Measurements from ENCODE around the gene ANKLE2. TPM values are rescaled to one million over a fixed set of nuclear protein-coding genes. Genes with fewer than 3 reads are reported as not detected.
"Not testable (repeated sequence)": the region's sequence is repeated elsewhere in the genome, so short reads cannot be mapped to it uniquely, and the experiment has no call there.

The ANKLE2 gene
- polyA plus RNA-seq (98.4 to 137 TPM (median 109 TPM) in 3 replicates), polyA minus RNA-seq (233 to 656 TPM (median 286 TPM) in 3 replicates)
- polyA plus RNA-seq (2011; ENCODE audit: low read depth) = 121 TPM
- 61.9 and 72.3 TPM in 2 replicates for polyA plus RNA-seq (2011; cell fraction: cytosol; rRNA removed)
- polyA plus RNA-seq (2011; cell fraction: nucleus; rRNA removed) = 431 and 478 TPM in 2 replicates
- polyA plus RNA-seq (2012; ENCODE audit: low replicate concordance) = 67.5 and 71.2 TPM in 2 replicates
- 70.8 TPM for polyA minus RNA-seq (2011; cell fraction: cytosol; rRNA and poly(A)+ RNA removed)
- 219 and 273 TPM in 2 replicates for polyA minus RNA-seq (2011; cell fraction: nucleus; rRNA and poly(A)+ RNA removed)

DNA sequence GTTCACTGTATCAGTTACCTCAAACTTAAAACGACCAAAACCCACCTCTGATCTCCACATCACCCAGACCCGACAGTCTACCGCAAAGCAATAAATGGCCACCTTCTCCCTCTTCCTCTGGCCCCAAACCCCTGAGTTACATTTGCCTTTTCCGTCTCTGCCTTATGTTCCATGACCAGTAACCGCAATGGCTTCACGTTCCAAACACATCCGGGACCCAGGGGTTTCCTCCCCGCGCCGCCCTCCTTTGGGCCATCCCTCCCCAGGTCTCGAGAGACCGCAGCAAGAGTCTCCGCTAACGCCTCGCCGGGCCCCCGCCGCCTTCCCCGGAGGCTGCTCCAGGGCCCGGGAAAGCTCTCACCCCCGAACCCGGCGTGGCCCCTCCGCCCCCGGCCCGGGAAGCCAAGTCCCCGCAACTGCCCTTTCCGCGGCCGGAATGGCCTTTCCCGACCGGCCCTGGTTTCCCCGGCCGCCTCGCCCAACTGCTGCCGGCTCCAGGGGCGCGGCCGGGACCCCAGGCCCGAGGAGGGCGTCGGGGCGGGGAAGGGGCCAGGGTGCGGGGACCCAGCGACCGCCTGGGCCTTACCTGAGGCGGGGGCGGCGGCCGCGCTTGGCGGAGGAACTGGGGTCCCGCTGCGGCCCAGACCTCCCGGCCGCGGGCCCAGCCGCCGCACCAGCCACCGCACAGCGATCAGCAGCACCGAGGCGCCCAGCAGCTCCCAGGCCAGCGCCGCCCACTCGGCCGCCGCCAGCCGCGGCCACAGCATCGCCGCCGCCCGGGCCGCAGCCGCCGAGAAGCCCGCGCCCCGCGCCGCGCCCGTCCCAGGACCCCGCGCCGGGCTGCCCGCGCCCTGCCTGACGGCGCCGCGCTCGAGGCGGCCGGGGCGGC lies at the start of gene ANKLE2:
Gene ANKLE2, minus strand, starts transcription at position 801 of the 889 bp plus-strand sequence. Its CDS starts 34 bp downstream, at position 767.
- H3K4me2 ChIP-seq (ENCODE audit: control insufficient read depth, extremely low read depth, insufficient read depth, low read depth, low read length) = peak within 1 kb of the TSS; percentile 95
- peaks cover 53% of the 10 kb centered on the region for H3K79me2 ChIP-seq (ENCODE audit: control insufficient read depth, insufficient read depth, low read length)
- FAIRE-seq (no peak), DNase-seq (ENCODE audit: low read depth, low spot score) (no peak)
- H4K20me1 ChIP-seq (ENCODE audit: control insufficient read depth, extremely low read depth, insufficient read depth, low read length) = peaks cover 18% of the 10 kb centered on the region
- H3K9ac ChIP-seq (ENCODE audit: control insufficient read depth, extremely low read depth, insufficient read depth, low read length) = peak within 1 kb of the TSS; percentile 100
- H3K4me1 ChIP-seq (ENCODE audit: control insufficient read depth, extremely low read depth, insufficient read depth, low read length) = peaks cover 14% of the 10 kb centered on the region
- H2AFZ ChIP-seq (ENCODE audit: control insufficient read depth, low read length) = peak within 1 kb of the TSS; percentile 68
- H3K9me1 ChIP-seq (ENCODE audit: control insufficient read depth, extremely low read depth, insufficient read depth, low read length) = no peaks in the 10 kb centered on the region
- peak within 1 kb of the TSS; percentile 91 to 99 (median 97) for H3K4me3 ChIP-seq (ENCODE audit: control insufficient read depth in 2 of 3, extremely low read depth in 1 of 3, insufficient read depth in 2 of 3, low read depth in 1 of 3, low read length in 3 of 3)
- H3K9me3 ChIP-seq (ENCODE audit: control insufficient read depth, low read depth, low read length) = no peaks in the 10 kb centered on the region
- TF ChIP-seq, protein P1, sequence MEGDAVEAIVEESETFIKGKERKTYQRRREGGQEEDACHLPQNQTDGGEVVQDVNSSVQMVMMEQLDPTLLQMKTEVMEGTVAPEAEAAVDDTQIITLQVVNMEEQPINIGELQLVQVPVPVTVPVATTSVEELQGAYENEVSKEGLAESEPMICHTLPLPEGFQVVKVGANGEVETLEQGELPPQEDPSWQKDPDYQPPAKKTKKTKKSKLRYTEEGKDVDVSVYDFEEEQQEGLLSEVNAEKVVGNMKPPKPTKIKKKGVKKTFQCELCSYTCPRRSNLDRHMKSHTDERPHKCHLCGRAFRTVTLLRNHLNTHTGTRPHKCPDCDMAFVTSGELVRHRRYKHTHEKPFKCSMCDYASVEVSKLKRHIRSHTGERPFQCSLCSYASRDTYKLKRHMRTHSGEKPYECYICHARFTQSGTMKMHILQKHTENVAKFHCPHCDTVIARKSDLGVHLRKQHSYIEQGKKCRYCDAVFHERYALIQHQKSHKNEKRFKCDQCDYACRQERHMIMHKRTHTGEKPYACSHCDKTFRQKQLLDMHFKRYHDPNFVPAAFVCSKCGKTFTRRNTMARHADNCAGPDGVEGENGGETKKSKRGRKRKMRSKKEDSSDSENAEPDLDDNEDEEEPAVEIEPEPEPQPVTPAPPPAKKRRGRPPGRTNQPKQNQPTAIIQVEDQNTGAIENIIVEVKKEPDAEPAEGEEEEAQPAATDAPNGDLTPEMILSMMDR (optimal IDR thresholded peaks at IDR 0.05 in 1 of 3, IDR thresholded peaks at IDR 0.05 in 1 of 3, conservative IDR thresholded peaks at IDR 0.05 in 1 of 3; ENCODE audit: extremely low read depth in 1 of 3, insufficient read depth in 2 of 3, low read length in 3 of 3) = no peak
- TF ChIP-seq EZH2 (IDR thresholded peaks at IDR 0.05; ENCODE audit: low read length) = no peak
- dilution Hi-C loops (cut with MboI; ENCODE audit: extremely low pct_ligation_motif_present, low sequenced_read_pairs) = no loop called here
- H3K27ac ChIP-seq (ENCODE audit: control insufficient read depth, insufficient read depth, low read length) = peak within 1 kb of the TSS; percentile 100
- H3K36me3 ChIP-seq (ENCODE audit: control insufficient read depth in 2 of 2, extremely low read depth in 1 of 2, insufficient read depth in 2 of 2, low read length in 2 of 2) = peaks cover 8 to 9% of the 10 kb centered on the region in 2 experiments
- H3K27me3 ChIP-seq (ENCODE audit: control insufficient read depth, extremely low read depth, insufficient read depth, low read length) = no peaks in the 10 kb centered on the region

GRCh38 chr12:132809391-132809790 lies 47.8 kb upstream of the ANKLE2 start:
- DNase-seq (ENCODE audit: low read depth, low spot score); H3K4me3 ChIP-seq (ENCODE audit: control insufficient read depth in 2 of 3, extremely low read depth in 1 of 3, insufficient read depth in 2 of 3, low read depth in 1 of 3, low read length in 3 of 3); H3K9me1 ChIP-seq (ENCODE audit: control insufficient read depth, extremely low read depth, insufficient read depth, low read length); H3K4me1 ChIP-seq (ENCODE audit: control insufficient read depth, extremely low read depth, insufficient read depth, low read length); H3K4me2 ChIP-seq (ENCODE audit: control insufficient read depth, extremely low read depth, insufficient read depth, low read depth, low read length); H3K27me3 ChIP-seq (ENCODE audit: control insufficient read depth, extremely low read depth, insufficient read depth, low read length); FAIRE-seq; dilution Hi-C loops (cut with MboI; ENCODE audit: extremely low pct_ligation_motif_present, low sequenced_read_pairs); H3K9me3 ChIP-seq (ENCODE audit: control insufficient read depth, low read depth, low read length); H3K9ac ChIP-seq (ENCODE audit: control insufficient read depth, extremely low read depth, insufficient read depth, low read length); H3K27ac ChIP-seq (ENCODE audit: control insufficient read depth, insufficient read depth, low read length); H2AFZ ChIP-seq (ENCODE audit: control insufficient read depth, low read length): not testable (repeated sequence)
- Histone ChIP-seq H4K20me1 (ENCODE audit: control insufficient read depth, extremely low read depth, insufficient read depth, low read length) (peaks cover 15% of the 10 kb centered on the region), H3K79me2 (ENCODE audit: control insufficient read depth, insufficient read depth, low read length) (peaks cover 27% of the 10 kb centered on the region), H3K36me3 (ENCODE audit: control insufficient read depth in 2 of 2, extremely low read depth in 1 of 2, insufficient read depth in 2 of 2, low read length in 2 of 2) (peaks cover 28 to 40% of the 10 kb centered on the region in 2 experiments)
- TF ChIP-seq, protein P1 (optimal IDR thresholded peaks at IDR 0.05 in 1 of 3, IDR thresholded peaks at IDR 0.05 in 1 of 3, conservative IDR thresholded peaks at IDR 0.05 in 1 of 3; ENCODE audit: extremely low read depth in 1 of 3, insufficient read depth in 2 of 3, low read length in 3 of 3) = peak; percentile 1 to 25 (median 14)

Measured in keratinocyte (primary cell).